Left ventricle myocardium inferior (tissue), 1 donor: ENCODE results near the gene WNT11. TPM values are rescaled to one million over a fixed set of nuclear protein-coding genes. Genes with fewer than 3 reads are reported as not detected.

Experiments
- DNase-seq: peaks from one replicate; pipeline ENCODE4 v3.0.0-alpha.2; 2020
- H3K27ac ChIP-seq: fragments of 200-600 bp; replicated peaks from 2 replicates; pipeline ENCODE4 v1.8.0; 2021
- H3K27me3 ChIP-seq: fragments of 200-600 bp; 2 replicates; pipeline ENCODE4 v1.8.0; 2021; ENCODE audit warnings: low read depth
- H3K36me3 ChIP-seq: fragments of 200-600 bp; 2 replicates; pipeline ENCODE4 v1.8.0; 2021
- H3K4me1 ChIP-seq: fragments of 200-600 bp; 2 replicates; pipeline ENCODE4 v1.8.0; 2021
- H3K4me3 ChIP-seq: fragments of 200-600 bp; 2 replicates; pipeline ENCODE4 v1.8.0; 2021; ENCODE audit warnings: mild to moderate bottlenecking, moderate library complexity
- H3K9me3 ChIP-seq: fragments of 200-600 bp; replicated peaks from 2 replicates; pipeline ENCODE4 v1.8.0; 2021
- intact Hi-C: fragments of 100-400 bp; cut with micrococcal nuclease; formaldehyde crosslinking; loops from one replicate; pipeline ENCODE4 v1.11.0; 2022
- long read RNA-seq: library from polyadenylated mRNA; unstranded; transcript quantifications from one replicate; pipeline ENCODE4 v2.0.0, GENCODE V29; 2021
- total RNA-seq: library from RNA; stranded (reverse); fragmentation: NEBNext Ultra II Directional; extraction: Animal tissue kit (Norgen Biotek cat#: 25700); gene quantifications from one replicate; pipeline ENCODE4 v1.2.1, GENCODE V29; 2021
- TF ChIP-seq, protein P1 (sequence below): fragments of 200-600 bp; IDR thresholded peaks from 2 replicates; pipeline ENCODE4 v1.8.0; 2021; ENCODE audit warnings: antibody characterized with exemption, mild to moderate bottlenecking, borderline replicate concordance
- donor health status: DM: no; HTN: yes; CAD: no; lungs with severe emphysema.

The WNT11 gene
- 22.7 TPM for total RNA-seq
- long read RNA-seq, partial matches to known transcripts, result 6 of 59 reads
- long read RNA-seq, other reads (novel, unspliced or antisense), result 51 of 59 reads

DNA sequence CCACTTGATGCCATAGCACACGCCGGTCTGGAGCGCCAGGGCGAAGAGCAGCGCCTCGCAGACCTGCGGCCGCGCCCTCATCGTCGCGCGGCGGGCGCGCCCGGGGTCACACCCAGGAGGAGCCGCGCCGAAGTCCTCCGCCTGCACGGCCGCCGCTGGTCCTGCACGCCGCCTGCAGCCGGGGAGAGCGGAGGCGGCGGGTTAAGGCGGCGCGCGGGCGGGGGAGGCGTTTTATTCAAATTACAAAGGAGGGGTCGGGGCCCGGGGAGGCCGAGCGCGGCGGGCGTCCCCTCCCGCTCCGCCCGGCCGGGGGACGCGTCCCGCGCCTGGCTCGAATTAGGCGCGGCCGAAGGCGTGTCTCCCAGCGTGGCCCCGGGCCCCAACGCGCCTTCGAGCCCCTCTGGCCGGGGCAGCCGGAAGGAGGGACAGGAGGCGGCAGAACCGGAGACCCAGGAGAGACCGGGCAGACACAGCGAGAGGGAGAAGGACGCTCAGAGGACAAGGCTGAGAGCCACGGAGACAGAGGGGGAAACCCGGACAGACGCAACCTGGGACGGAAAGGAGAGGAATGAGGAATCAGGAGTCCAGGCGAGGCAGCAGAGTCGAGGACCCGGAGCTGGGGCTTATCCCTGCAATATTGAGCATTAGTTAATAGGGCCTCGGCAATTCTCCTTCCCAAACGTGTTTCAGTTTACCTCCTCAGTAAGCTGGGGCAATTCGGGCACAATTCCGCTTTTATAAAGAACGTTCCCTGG, at the start of gene WNT11:
WNT11 (minus strand) TSS at position 176 of the 755 bp plus-strand sequence; CDS start at position 81, 95 bp downstream.
- peak; percentile 67 for DNase-seq

DNA sequence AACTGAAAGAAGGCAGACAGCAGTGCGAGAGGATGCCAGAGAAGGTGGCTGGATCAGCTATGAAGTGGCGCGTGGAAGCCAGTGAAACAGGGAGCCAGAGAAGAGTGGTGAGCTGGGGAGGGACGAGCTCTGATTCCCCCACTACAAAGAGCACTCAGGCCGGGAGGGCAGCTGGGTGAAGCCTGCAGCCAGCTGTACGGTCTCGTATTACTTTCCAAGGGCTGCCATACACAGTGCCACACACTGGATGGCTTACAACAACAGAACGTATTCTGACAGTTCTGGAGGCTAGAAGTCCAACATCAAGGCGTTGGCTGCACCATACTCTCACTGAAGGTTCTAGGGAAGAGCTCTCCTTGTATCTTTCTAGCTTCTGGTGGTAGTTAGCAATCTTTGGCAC, 47.1 kb upstream of the WNT11 start:
- no peak overlapping the region for H3K27ac ChIP-seq
- intact Hi-C loops, result no loop called here
- no peaks in the 10 kb centered on the region for H3K36me3 ChIP-seq
- peaks cover 16% of the 10 kb centered on the region for H3K27me3 ChIP-seq
- H3K4me3 ChIP-seq, result no peak overlapping the region
- DNase-seq, result no peak
- TF ChIP-seq, protein P1, sequence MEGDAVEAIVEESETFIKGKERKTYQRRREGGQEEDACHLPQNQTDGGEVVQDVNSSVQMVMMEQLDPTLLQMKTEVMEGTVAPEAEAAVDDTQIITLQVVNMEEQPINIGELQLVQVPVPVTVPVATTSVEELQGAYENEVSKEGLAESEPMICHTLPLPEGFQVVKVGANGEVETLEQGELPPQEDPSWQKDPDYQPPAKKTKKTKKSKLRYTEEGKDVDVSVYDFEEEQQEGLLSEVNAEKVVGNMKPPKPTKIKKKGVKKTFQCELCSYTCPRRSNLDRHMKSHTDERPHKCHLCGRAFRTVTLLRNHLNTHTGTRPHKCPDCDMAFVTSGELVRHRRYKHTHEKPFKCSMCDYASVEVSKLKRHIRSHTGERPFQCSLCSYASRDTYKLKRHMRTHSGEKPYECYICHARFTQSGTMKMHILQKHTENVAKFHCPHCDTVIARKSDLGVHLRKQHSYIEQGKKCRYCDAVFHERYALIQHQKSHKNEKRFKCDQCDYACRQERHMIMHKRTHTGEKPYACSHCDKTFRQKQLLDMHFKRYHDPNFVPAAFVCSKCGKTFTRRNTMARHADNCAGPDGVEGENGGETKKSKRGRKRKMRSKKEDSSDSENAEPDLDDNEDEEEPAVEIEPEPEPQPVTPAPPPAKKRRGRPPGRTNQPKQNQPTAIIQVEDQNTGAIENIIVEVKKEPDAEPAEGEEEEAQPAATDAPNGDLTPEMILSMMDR, result no peak
- peaks cover 7% of the 10 kb centered on the region for H3K9me3 ChIP-seq
- no peaks in the 10 kb centered on the region for H3K4me1 ChIP-seq

More for the DNA sequence above, at the start of gene WNT11:
- Histone ChIP-seq H3K27ac (no peak within 1 kb of the TSS), H3K27me3 (peaks cover 1% of the 10 kb centered on the region), H3K36me3 (no peaks in the 10 kb centered on the region), H3K9me3 (no peaks in the 10 kb centered on the region), H3K4me1 (peaks cover 60% of the 10 kb centered on the region), H3K4me3 (peak within 1 kb of the TSS; percentile 70)
- intact Hi-C loops, result no loop called here
- TF ChIP-seq, protein P1, result no peak

DNA sequence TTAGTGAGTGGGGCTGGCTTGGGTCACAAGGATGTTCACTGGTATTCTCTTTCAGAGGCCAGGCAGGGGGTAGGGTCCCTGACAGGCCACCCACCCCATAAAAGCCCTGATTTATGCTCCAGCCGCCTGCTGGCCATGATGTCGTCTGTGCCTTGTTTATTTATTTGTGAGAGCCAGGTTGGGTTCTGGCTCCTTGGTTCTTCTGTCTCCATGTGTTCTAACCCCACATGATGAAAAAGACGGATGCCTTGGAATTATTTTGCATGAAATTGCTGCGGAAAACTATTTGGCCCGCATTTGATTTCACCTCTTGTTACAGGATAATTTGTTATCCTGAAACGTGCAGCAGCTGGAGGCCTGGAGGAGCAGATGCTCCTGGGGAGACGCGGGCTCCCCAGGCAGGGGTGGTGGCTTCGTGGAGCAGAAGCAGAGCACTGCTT, 46.3 kb upstream of the WNT11 start:
- Histone ChIP-seq H3K4me1 (no peaks in the 10 kb centered on the region), H3K9me3 (peaks cover 7% of the 10 kb centered on the region), H3K27ac (no peak overlapping the region), H3K4me3 (no peak overlapping the region), H3K27me3 (peaks cover 16% of the 10 kb centered on the region), H3K36me3 (no peaks in the 10 kb centered on the region)
- no peak for DNase-seq
- intact Hi-C loops, result no loop called here
- TF ChIP-seq, protein P1, result no peak

DNA sequence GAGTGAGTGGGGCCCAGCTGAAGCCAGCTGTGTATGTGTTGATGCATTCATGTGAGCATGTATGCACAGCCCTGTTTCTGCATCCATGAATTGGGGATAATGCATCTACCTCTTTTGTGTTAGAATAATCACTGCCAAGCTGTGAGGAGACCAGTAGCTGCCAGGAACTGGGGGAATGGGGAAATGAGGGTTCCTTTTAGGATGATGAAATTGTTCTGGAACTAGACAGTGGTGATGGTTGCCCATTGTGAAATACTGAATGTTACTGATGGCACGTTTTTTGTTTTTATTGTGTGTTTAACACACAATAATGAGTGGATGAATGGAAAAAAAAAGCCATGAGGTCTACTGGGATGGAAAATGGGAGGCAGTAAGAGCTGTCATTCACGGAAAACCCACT, 45.3 kb upstream of the WNT11 start:
- no peak overlapping the region for H3K27ac ChIP-seq
- H3K36me3 ChIP-seq, result no peaks in the 10 kb centered on the region
- peaks cover 16% of the 10 kb centered on the region for H3K27me3 ChIP-seq
- H3K9me3 ChIP-seq, result peaks cover 7% of the 10 kb centered on the region
- TF ChIP-seq, protein P1, result no peak
- no peaks in the 10 kb centered on the region for H3K4me1 ChIP-seq
- no peak for DNase-seq
- intact Hi-C loops, result no loop called here
- H3K4me3 ChIP-seq, result no peak overlapping the region

DNA sequence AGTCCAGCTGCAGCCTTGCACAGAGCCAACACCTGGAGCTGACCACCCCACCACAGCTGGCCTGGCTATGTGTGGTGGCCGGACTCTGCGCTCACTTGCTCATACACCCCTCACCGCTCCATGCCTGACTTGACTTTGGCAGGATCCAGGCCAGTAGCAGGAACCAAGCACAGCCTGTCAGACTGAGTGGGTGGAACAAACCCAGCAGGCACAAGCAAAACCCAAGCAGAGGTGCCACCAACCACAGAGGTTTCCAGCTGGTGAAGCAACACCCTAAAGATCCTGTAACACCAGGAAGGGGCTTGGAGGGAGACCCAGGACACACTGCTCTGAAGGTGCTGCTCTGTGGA, 44.9 kb upstream of the WNT11 start:
- Histone ChIP-seq H3K36me3 (no peaks in the 10 kb centered on the region), H3K27ac (no peak overlapping the region), H3K27me3 (peaks cover 16% of the 10 kb centered on the region), H3K4me3 (no peak overlapping the region), H3K9me3 (peaks cover 7% of the 10 kb centered on the region), H3K4me1 (no peaks in the 10 kb centered on the region)
- intact Hi-C loops, result no loop called here
- DNase-seq, result no peak
- TF ChIP-seq, protein P1, result no peak
